Esophagus squamous epithelium (tissue), 4 donors: Measurements from ENCODE around the gene RELL1.

Experiments used
- CTCF ChIP-seq, 6 experiments: fragments of 450-650 bp in 4 of 6; fragments of 200-600 bp in 2 of 6; sonication (generic) in 2 of 6; IDR thresholded peaks; one replicate each; pipeline ENCODE4 v1.5.1; 2016 to 2019; ENCODE audit warnings: antibody characterized with exemption in 6 of 6, mild to moderate bottlenecking in 4 of 6, moderate library complexity in 4 of 6
- POLR2A ChIP-seq, 4 donors: fragments of 450-650 bp; IDR thresholded peaks; one replicate each; pipeline ENCODE4 v1.6.1; 2017; ENCODE audit warnings: antibody characterized with exemption in 4 of 4, mild to moderate bottlenecking in 4 of 4, moderate library complexity in 3 of 4

GRCh38 chr4:37667197-37668100 lies 18.7 kb downstream of the RELL1 start:
- TF ChIP-seq POLR2A (IDR thresholded peaks at IDR 0.05) = no peak
- no peak for TF ChIP-seq CTCF (IDR thresholded peaks at IDR 0.05)
